Breast epithelium (tissue), 4 donors: Measurements from ENCODE around the gene HDAC4. TPM values are rescaled to one million over a fixed set of nuclear protein-coding genes. Genes with fewer than 3 reads are reported as not detected.

Source experiments
- DNase-seq, 2 donors: peaks; one replicate each; pipeline ENCODE4 v3.0.0-alpha.2; 2019; ENCODE audit warnings: low spot score in 2 of 2
- H3K27ac ChIP-seq, 2 donors: fragments of 200-600 bp; sonication (generic) in 1 of 2; one replicate each; pipeline ENCODE4 v1.5.1; 2016 to 2019; ENCODE audit warnings: mild to moderate bottlenecking in 1 of 2
- H3K27me3 ChIP-seq, 2 donors: fragments of 200-600 bp; sonication (generic) in 1 of 2; one replicate each; pipeline versions ENCODE4 v1.5.1 to v1.6.0; 2017 to 2019; ENCODE audit warnings: control low read depth in 1 of 2, mild to moderate bottlenecking in 1 of 2
- H3K36me3 ChIP-seq: fragments of 200-600 bp; one replicate; pipeline ENCODE4 v1.5.1; 2019
- H3K4me1 ChIP-seq, 2 donors: fragments of 200-600 bp; sonication (generic); one replicate each; pipeline ENCODE4 v1.5.1; 2016 to 2019; ENCODE audit warnings: control low read depth in 1 of 2
- H3K4me3 ChIP-seq, 3 donors: fragments of 200-600 bp; sonication (generic); 1 replicate in 2 of 3; 2 replicates in 1 of 3; pipeline ENCODE4 v1.5.1; 2016 to 2019; ENCODE audit warnings: mild to moderate bottlenecking in 3 of 3, moderate library complexity in 2 of 3
- H3K9me3 ChIP-seq, 2 donors: fragments of 200-600 bp; sonication (generic) in 1 of 2; one replicate each; pipeline ENCODE4 v1.5.1; 2016 to 2019; ENCODE audit warnings: control low read depth in 1 of 2
- CTCF ChIP-seq, 3 donors: fragments of 450-650 bp; IDR thresholded peaks; one replicate each; pipeline ENCODE4 v1.5.1; 2016 to 2017; ENCODE audit warnings: antibody characterized with exemption in 3 of 3, mild to moderate bottlenecking in 3 of 3, moderate library complexity in 3 of 3
- POLR2A ChIP-seq: fragments of 450-650 bp; IDR thresholded peaks from one replicate; pipeline ENCODE4 v1.6.1; 2016; ENCODE audit warnings: antibody characterized with exemption, mild to moderate bottlenecking, moderate library complexity
- POLR2AphosphoS5 ChIP-seq, 3 donors: sonication (generic); formaldehyde crosslinking; IDR thresholded peaks; one replicate each; pipeline ENCODE4 v1.6.1; 2017; ENCODE audit warnings: antibody characterized with exemption in 3 of 3
- intact Hi-C: fragments of 100-400 bp; cut with DNase I; formaldehyde crosslinking; loops from one replicate; pipeline ENCODE4 v1.15.1; 2023; ENCODE audit warnings: low total_unique reads
- total RNA-seq, 3 donors: library from RNA; depleted of rRNA; stranded (reverse); fragments of >200 nt; gene quantifications; one replicate each; pipeline ENCODE4 v1.1.0, GENCODE V29; 2016

HDAC4 gene
- total RNA-seq, 3 donors from 2014 or later: 20.3 to 36.0 (median 32.8) TPM

GRCh38 chr2:239189711-239190131 lies 211.1 kb downstream of the HDAC4 start:
- no peak for TF ChIP-seq POLR2AphosphoS5 (IDR thresholded peaks at IDR 0.05)
- no peak for TF ChIP-seq POLR2A
- no peak for TF ChIP-seq CTCF (IDR thresholded peaks at IDR 0.05)
- no peak overlapping the region for H3K4me3 ChIP-seq
- peaks cover 10% of the 10 kb centered on the region for H3K36me3 ChIP-seq
- H3K4me1 ChIP-seq: no peaks in the 10 kb centered on the region
- DNase-seq: peak in 1 of 2 donors; percentile 42
- H3K27me3 ChIP-seq: no peaks in the 10 kb centered on the region
- intact Hi-C loops: loop anchor here (5.0 kb wide), 1 partner anchor 1573 kb away; no protein-coding TSS in a partner anchor
- H3K9me3 ChIP-seq: peaks cover 5 to 6% of the 10 kb centered on the region in 2 donors
- H3K27ac ChIP-seq: no peak overlapping the region

- Histone ChIP-seq H3K9me3 (peaks cover 5 to 6% of the 10 kb centered on the region in 2 donors), H3K36me3 (peaks cover 10% of the 10 kb centered on the region), H3K4me1 (no peaks in the 10 kb centered on the region), H3K27ac (no peak overlapping the region), H3K27me3 (no peaks in the 10 kb centered on the region), H3K4me3 (no peak overlapping the region)
- TF ChIP-seq CTCF (IDR thresholded peaks at IDR 0.05) (no peak), POLR2A (no peak), POLR2AphosphoS5 (IDR thresholded peaks at IDR 0.05) (no peak)
- intact Hi-C loops: no loop called here
- peak in 1 of 2 donors; percentile 40 for DNase-seq
Measured at GRCh38 chr2:239188536-239188935, 212.3 kb downstream of the HDAC4 start.

GRCh38 chr2:239187464-239188253 lies 213.2 kb downstream of the HDAC4 start:
- Histone ChIP-seq H3K4me3 (no peak overlapping the region), H3K4me1 (no peaks in the 10 kb centered on the region), H3K9me3 (peaks cover 5 to 6% of the 10 kb centered on the region in 2 donors), H3K27me3 (no peaks in the 10 kb centered on the region), H3K27ac (no peak overlapping the region), H3K36me3 (peaks cover 10% of the 10 kb centered on the region)
- DNase-seq: peak in 1 of 2 donors; percentile 15
- intact Hi-C loops: no loop called here
- TF ChIP-seq POLR2AphosphoS5 (IDR thresholded peaks at IDR 0.05) (no peak), POLR2A (no peak), CTCF (IDR thresholded peaks at IDR 0.05) (no peak)

- Histone ChIP-seq H3K9me3 (peaks cover 5 to 6% of the 10 kb centered on the region in 2 donors), H3K4me1 (no peaks in the 10 kb centered on the region), H3K4me3 (no peak overlapping the region), H3K27me3 (no peaks in the 10 kb centered on the region), H3K27ac (no peak overlapping the region), H3K36me3 (peaks cover 10% of the 10 kb centered on the region)
- TF ChIP-seq POLR2A: no peak
- no peak for TF ChIP-seq CTCF (IDR thresholded peaks at IDR 0.05)
- TF ChIP-seq POLR2AphosphoS5 (IDR thresholded peaks at IDR 0.05): no peak
- peak in 1 of 2 donors; percentile 38 for DNase-seq
- intact Hi-C loops: no loop called here
Measured at GRCh38 chr2:239186516-239187357, 214.1 kb downstream of the HDAC4 start.
